HG03378 (cell line): ENCODE data around the gene WWOX.

Source experiments
- ATAC-seq: cut with Tn5 transposase; IDR thresholded peaks from one replicate; pipeline ENCODE4 v1.9.1; 2021; ENCODE audit warnings: mild to moderate bottlenecking, moderate library complexity; ENCODE audit not compliant: unreplicated experiment

Gene WWOX

DNA sequence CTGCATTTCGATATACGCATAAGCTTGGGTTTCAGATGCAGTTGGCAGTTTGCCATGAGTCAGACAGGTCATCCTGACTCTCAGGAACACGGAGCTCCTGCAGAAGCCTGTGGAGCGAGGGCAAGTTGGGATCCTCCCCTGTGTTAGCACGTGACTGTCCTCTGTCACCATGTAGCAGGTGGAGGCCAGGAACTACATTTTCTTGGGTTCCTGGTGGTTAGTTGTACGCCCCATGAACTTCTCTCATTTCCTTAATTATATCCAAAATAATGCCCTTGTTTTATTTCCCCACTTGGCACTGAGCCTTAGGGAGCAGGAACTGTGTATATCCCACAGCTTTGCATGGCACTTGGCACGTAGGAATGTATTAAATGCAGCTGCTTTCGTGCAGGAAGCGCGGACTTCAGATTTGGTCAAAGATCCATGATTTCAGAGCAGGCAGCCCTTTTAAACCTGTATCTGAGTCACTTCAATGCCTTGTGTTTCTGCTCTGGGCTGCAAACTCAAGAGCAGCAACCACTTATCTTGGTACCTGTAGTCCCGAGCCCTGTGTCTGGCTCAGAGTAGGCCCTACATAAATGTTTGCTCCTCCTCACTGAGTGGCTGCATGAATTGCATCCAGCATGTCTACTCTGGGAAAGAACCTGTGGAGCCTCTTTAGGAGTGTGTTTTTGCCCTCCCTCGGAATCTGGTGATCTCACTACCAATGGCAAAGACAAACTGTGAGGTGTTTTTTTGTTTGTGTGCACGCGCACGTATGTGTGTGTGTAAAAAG, 1072.7 kb downstream of the WWOX start:
- ATAC-seq = no peak

DNA sequence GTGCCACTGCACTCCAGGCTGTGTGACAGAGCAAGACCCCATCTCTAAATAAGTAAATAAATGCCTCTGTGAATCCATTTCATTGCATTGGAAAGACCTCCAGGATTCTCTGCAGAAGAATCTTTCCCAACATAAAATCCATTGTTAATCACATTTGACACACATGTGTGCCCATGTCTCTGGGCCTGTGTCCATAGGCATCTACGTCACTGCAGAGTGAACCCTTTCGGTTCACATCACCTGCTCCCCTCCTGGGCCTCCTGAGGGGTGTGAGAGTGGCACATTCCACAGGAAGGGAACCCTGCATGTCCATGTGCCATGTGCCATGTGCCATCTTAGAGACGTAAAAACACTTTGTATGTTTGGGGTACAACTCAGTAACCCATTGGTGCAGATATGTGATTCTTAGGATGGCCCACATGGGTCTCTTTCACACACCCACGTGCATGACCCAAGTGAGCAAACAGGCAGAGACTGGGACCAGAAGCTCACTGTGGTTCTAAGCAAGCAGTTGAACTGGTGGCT, 1073.6 kb downstream of the WWOX start:
- ATAC-seq = no peak

- no peak for ATAC-seq
Measured at GRCh38 chr16:79173919-79174318, 1074.5 kb downstream of the WWOX start.

GRCh38 chr16:79175286-79176057, 1076.0 kb downstream of the WWOX start:
- ATAC-seq = no peak

DNA sequence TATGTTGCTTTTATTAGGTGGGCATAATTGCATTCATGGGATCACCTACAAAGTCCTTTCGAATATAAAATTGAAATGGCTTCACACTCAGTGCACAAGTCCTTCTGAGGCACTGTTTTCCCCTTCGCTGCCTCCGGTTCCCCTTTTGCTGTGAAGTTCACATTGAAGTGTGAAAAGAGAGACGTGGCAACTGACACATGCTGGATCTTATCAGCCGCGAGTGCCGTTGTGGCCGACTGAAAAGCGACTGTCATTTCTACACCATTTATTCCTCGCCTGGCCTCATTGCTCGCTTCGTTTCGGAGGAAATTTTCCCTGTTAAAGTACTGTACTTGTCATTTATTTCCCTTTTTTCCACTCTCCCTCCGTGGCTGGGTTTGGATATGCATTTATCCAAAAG, 1077.6 kb downstream of the WWOX start:
- no peak for ATAC-seq

DNA sequence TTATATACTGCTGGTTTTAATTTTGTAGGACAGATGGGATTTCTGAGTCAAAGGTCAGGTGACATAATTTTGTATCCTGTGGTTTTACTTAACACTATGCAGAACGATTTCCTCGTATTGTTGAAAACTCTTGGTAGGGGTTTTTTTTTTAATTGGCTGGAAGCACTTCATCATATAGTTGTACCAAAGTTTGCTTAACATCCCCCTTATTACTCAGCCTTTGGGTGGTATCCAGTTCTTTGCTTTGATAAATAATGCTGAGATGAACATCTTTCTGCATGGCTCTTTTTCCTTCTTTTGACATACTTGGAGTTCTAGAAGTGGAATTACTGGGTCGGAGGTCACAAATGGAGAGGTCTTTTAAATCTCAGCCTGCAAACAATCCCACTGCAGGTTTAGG, 1082.0 kb downstream of the WWOX start:
- ATAC-seq = no peak

DNA sequence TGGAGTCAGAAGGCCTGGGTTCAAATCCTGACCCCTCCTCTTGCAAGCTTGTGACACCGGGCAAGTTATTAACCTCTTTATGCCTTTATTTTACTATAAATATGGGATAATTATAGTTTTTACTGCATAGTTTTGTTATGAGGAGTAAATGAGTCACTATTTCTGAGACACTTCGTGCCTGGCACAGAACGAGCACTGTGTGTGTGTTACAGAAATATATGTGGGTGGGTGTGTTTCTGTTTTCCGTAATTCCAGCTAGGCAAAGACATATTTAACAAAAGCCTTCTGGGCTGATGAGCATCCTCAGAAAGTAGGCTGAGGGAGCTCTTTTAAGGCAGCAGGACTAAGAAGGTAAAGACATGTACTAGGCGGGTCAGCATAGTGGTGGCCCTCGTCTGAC, 1083.2 kb downstream of the WWOX start:
- ATAC-seq = no peak

- ATAC-seq = no peak
Measured at GRCh38 chr16:79183571-79183970, 1084.1 kb downstream of the WWOX start.

DNA sequence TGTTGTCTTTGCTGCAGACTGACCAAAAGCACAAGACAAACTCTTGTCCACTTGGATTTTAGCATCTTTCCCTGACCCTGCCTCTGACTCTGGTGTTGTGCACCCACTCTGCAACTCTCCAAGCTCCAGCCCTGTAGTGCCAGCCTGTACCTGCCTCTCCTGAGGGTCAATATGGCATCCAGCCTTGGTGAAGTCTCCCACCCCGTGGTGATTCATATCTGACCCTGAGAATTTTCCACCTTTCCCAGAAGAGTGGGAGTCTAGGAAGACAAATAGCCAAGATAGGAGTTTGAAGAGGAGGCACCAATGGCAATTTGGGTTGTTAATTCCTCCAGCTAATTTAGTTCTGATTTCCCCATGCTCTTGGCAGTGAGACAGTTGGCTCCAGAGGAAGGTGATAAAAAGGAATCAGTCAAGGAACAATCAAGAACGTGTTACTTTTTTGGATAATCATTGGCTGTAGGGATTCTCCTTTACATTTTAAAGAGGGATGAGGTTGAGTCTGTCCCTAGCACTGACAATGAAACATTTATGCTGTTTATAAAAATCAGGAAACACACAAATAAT, 1085.1 kb downstream of the WWOX start:
- no peak for ATAC-seq

DNA sequence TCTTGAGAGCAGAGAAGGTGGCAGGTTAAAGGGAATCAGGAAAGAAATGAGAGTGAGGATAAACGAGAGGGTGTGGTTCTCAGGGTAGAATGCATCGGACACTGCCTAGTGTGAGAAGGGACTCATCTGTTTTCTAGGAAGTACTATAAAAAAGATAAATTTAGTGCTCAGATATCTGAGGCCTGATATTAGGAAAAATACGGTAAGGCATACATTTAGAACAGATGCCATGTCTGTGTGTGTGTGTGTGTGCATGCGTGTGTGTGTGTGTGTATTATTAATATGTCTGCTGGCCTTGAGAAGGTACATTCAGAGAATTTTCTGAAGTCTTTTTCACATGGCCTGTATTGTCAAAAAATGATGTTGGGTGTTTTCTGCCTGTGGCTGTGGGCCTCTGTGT, 1086.3 kb downstream of the WWOX start:
- ATAC-seq = no peak

DNA sequence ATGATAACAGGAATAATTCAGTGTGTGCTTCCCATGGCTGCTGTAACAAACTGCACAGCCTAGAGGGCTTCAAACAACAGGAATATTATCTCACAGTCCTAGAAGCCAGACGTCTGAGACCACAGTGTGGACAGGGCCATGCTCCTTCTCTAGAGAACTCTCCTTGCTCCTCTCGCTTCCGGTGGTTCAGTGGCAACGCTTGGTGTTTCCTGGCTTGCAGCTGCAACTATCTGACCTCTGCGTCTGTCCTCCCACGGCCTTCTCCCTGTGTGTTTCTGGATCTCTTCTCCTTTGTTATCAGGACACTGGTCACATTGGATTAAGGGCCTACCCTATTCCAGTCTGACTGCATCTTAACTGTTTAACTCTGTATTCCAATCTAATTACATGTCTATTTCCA, 1086.7 kb downstream of the WWOX start:
- no peak for ATAC-seq

GRCh38 chr16:79188115-79188738, 1088.8 kb downstream of the WWOX start:
- no peak for ATAC-seq

DNA sequence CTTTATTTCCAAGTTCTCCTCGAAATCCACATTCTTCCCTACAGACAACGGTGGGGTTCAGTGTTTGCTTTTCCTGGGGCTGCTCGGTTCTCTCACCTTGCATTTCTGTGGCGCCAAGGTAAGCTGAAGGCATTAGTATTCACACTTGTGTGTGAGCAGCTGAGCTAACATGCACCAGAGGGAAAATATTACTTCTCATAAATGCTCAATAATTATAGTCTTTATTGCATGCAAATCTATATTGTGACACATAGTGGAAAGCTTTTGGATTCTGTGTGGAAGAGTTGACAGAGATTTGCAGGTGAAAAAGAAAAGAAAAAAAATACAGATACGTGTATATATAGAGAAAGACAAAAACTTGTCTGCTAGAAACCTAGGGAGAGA, 1089.3 kb downstream of the WWOX start:
- no peak for ATAC-seq

GRCh38 chr16:79190542-79190941, 1091.1 kb downstream of the WWOX start:
- ATAC-seq = no peak

- ATAC-seq = no peak
Measured at GRCh38 chr16:79191933-79192332, 1092.5 kb downstream of the WWOX start.

DNA sequence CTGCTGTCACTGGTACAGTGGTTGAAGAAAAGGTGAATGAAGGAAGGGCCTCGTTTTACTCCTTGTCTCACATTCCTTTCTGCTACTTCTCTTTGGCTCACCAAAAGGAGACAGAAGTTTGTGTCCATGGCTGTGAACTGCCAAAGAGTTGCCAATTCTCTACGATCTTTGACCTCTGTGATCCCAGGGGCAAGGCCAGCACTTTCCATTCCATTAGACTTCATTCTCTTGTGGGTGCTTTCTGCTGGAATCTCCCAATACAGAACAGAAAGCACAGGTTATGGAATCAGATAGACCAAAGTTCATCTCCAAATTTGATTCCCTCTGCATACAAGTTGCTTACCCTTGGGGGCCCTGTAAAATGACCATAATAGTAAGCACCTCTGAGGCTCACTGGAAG, 1093.5 kb downstream of the WWOX start:
- no peak for ATAC-seq

DNA sequence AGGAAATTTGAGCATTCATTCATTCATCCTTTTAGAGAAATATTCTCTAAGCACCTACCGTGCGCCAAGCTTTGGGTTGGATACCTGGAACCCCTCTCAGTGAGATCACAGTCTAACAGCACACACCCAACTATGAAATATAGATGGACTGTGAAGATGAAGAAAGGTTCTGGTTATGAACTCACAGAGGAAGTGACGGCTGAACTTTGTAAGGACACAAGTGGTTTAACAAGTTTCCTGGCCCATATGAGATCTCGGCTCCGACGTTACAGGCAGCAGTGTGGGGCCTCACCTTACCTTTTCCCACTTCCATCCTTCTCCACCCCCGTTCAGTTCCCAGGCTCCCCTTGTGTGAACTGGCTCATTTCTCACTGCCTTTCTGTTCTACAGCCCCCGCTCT, 1094.8 kb downstream of the WWOX start:
- ATAC-seq = no peak

DNA sequence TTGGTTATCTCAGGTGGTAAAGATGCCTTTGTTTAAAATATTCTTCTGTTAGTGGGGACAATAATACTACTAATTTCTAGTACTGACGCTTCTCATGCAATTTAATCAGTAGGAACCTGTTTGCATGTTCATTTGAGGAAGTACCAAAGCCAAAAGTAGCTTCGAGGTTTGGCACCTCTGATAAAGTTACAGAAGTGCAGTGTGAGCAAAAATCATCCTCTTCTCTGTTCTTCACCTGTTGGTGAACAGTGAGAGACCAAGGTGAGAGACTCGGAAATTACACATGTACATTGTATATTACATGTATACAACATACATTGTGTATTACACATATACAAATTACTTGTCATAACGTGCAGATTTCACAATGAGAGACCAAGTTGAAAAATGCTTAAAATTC, 1096.5 kb downstream of the WWOX start:
- ATAC-seq = no peak

- no peak for ATAC-seq
Measured at GRCh38 chr16:79201436-79201835, 1102.0 kb downstream of the WWOX start.

DNA sequence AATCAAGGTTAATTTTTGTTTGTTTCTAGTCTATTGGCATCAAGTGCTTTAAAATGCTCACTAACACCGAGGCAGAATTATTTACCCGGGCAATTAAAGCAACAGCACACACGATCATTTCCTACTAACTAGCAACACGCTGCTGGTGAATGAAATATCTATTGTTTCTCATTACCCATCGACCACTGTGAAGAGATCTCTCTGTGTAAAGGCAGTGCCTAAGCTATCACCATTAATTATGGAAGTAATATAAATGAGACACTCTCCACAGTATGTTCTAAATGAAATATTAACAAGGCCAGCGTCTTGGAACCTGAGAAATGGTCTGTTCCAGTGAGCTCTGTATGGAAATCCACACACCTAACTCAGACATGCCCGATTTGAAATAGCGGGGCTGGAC, 1103.5 kb downstream of the WWOX start:
- no peak for ATAC-seq

GRCh38 chr16:79204486-79204885, 1105.0 kb downstream of the WWOX start:
- ATAC-seq = no peak
